PC-3 (cell line): ENCODE results near the gene ZNF71.
"Not testable (repeated sequence)": the region's sequence is repeated elsewhere in the genome, so short reads cannot be mapped to it uniquely, and the experiment has no call there.

Source experiments
- EZH2phosphoT487 ChIP-seq: fragments of 300-600 bp; sonication (generic); IDR thresholded peaks from 2 replicates; pipeline ENCODE4 v1.6.1; 2018; ENCODE audit warnings: mild to moderate bottlenecking, antibody characterized with exemption, low read length, borderline replicate concordance
- TF ChIP-seq, protein P1 (sequence below): fragments of 300-600 bp; sonication (generic); conservative IDR thresholded peaks from 2 replicates; pipeline ENCODE4 v1.5.1; 2017; ENCODE audit warnings: antibody characterized with exemption, low read depth, mild to moderate bottlenecking, low read length

DNA sequence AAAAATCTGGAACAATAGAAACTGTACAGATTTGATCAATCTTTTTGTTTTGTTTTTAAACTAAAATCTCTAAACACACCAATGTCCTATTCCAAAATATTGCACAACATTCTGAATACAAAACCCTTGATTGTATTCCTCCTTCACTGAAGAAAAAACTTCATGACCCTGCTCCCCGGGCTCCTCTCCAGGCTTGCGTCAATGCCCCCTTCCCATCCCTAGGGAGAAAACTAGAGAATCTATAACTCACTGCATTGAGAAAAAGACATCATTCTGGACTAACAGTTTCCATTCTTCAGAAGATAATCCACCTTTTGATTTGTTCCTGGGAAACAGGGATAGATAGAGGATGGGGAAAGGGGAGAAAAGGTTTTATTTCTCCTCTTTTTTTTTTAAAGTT, 77.5 kb downstream of the ZNF71 start:
- TF ChIP-seq, protein P1, sequence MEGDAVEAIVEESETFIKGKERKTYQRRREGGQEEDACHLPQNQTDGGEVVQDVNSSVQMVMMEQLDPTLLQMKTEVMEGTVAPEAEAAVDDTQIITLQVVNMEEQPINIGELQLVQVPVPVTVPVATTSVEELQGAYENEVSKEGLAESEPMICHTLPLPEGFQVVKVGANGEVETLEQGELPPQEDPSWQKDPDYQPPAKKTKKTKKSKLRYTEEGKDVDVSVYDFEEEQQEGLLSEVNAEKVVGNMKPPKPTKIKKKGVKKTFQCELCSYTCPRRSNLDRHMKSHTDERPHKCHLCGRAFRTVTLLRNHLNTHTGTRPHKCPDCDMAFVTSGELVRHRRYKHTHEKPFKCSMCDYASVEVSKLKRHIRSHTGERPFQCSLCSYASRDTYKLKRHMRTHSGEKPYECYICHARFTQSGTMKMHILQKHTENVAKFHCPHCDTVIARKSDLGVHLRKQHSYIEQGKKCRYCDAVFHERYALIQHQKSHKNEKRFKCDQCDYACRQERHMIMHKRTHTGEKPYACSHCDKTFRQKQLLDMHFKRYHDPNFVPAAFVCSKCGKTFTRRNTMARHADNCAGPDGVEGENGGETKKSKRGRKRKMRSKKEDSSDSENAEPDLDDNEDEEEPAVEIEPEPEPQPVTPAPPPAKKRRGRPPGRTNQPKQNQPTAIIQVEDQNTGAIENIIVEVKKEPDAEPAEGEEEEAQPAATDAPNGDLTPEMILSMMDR: not testable (repeated sequence)
- TF ChIP-seq EZH2phosphoT487: not testable (repeated sequence)
